Vagina (tissue), 2 donors: ENCODE data around the gene SLC30A2. TPM values are rescaled to one million over a fixed set of nuclear protein-coding genes. Genes with fewer than 3 reads are reported as not detected.

Experiments
- DNase-seq, 2 donors: peaks; one replicate each; pipeline ENCODE4 v3.0.0-alpha.2; 2017; ENCODE audit errors: extremely low spot score in 2 of 2
- H3K27ac ChIP-seq: fragments of 200-600 bp; sonication (generic); one replicate; pipeline ENCODE4 v1.5.1; 2019
- H3K27me3 ChIP-seq: fragments of 200-600 bp; sonication (generic); one replicate; pipeline ENCODE4 v1.5.1; 2019
- H3K36me3 ChIP-seq, 2 donors: fragments of 200-600 bp; sonication (generic); one replicate each; pipeline ENCODE4 v1.5.1; 2017 to 2019
- H3K4me1 ChIP-seq: fragments of 200-600 bp; sonication (generic); one replicate; pipeline ENCODE4 v1.5.1; 2019
- H3K4me3 ChIP-seq, 2 donors: fragments of 200-600 bp; sonication (generic); 1 replicate in 1 of 2; 2 replicates in 1 of 2; pipeline ENCODE4 v1.5.1; 2016 to 2019
- H3K9me3 ChIP-seq: fragments of 200-600 bp; sonication (generic); one replicate; pipeline ENCODE4 v1.5.1; 2019
- POLR2A ChIP-seq, 2 donors: fragments of 450-650 bp; IDR thresholded peaks; one replicate each; pipeline ENCODE4 v1.6.1; 2017; ENCODE audit warnings: antibody characterized with exemption in 2 of 2, mild to moderate bottlenecking in 2 of 2, moderate library complexity in 2 of 2
- POLR2AphosphoS5 ChIP-seq, 2 donors: sonication (generic); formaldehyde crosslinking; IDR thresholded peaks; one replicate each; pipeline ENCODE4 v1.9.0; 2017; ENCODE audit warnings: antibody characterized with exemption in 2 of 2, mild to moderate bottlenecking in 2 of 2, low read depth in 1 of 2; ENCODE audit not compliant: insufficient read depth in 1 of 2
- intact Hi-C: fragments of 100-400 bp; cut with DNase I; formaldehyde crosslinking; loops from one replicate; pipeline ENCODE4 v1.15.1; 2023
- total RNA-seq: library from RNA; depleted of rRNA; stranded (reverse); fragments of >200 nt; gene quantifications from one replicate; pipeline ENCODE4 v1.2.3, GENCODE V29; 2016
- TF ChIP-seq, protein P1 (sequence below), 3 experiments: fragments of 450-650 bp in 2 of 3; fragments of 200-600 bp in 1 of 3; sonication (generic) in 1 of 3; IDR thresholded peaks; one replicate each; pipeline ENCODE4 v1.5.1; 2017 to 2019; ENCODE audit warnings: antibody characterized with exemption in 3 of 3, mild to moderate bottlenecking in 2 of 3, moderate library complexity in 2 of 3

The SLC30A2 gene
- total RNA-seq, 1 donor from 2014 or later: not detected

DNA sequence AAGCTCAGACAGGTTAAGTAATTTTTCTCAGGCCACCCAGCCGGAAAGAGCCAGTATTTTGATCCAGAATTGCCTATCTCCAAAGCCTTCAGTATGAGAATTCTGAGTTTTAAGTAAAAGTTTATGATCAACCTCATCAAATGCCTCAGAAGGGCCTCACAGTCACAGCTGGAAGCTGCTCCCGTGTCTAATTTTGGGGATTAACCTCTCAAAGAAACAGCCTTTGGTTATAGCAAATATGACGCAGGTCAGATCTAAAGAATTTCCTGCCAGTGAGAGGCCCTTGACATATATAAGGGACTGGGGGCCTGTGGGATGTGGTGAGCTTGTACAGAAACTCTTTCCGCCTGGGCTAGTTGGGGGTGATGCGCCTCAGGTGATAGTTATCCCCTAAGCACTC lies 22.1 kb downstream of the SLC30A2 start:
- H3K4me3 ChIP-seq: no peak overlapping the region
- H3K4me1 ChIP-seq: peaks cover 9% of the 10 kb centered on the region
- H3K27ac ChIP-seq: no peak overlapping the region
- H3K27me3 ChIP-seq: no peaks in the 10 kb centered on the region
- TF ChIP-seq POLR2AphosphoS5 (IDR thresholded peaks at IDR 0.05; ENCODE audit: insufficient read depth in 1 of 2, low read depth in 1 of 2): no peak
- no peak for TF ChIP-seq POLR2A (IDR thresholded peaks at IDR 0.05)
- TF ChIP-seq, protein P1, sequence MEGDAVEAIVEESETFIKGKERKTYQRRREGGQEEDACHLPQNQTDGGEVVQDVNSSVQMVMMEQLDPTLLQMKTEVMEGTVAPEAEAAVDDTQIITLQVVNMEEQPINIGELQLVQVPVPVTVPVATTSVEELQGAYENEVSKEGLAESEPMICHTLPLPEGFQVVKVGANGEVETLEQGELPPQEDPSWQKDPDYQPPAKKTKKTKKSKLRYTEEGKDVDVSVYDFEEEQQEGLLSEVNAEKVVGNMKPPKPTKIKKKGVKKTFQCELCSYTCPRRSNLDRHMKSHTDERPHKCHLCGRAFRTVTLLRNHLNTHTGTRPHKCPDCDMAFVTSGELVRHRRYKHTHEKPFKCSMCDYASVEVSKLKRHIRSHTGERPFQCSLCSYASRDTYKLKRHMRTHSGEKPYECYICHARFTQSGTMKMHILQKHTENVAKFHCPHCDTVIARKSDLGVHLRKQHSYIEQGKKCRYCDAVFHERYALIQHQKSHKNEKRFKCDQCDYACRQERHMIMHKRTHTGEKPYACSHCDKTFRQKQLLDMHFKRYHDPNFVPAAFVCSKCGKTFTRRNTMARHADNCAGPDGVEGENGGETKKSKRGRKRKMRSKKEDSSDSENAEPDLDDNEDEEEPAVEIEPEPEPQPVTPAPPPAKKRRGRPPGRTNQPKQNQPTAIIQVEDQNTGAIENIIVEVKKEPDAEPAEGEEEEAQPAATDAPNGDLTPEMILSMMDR (IDR thresholded peaks at IDR 0.05): no peak
- H3K9me3 ChIP-seq: no peaks in the 10 kb centered on the region
- H3K36me3 ChIP-seq: no peaks in the 10 kb centered on the region
- no peak for DNase-seq
- intact Hi-C loops: no loop called here

GRCh38 chr1:26023009-26023408 lies 22.9 kb downstream of the SLC30A2 start:
- H3K36me3 ChIP-seq: no peaks in the 10 kb centered on the region
- H3K9me3 ChIP-seq: no peaks in the 10 kb centered on the region
- H3K4me3 ChIP-seq: no peak overlapping the region
- no peak for DNase-seq
- H3K27ac ChIP-seq: no peak overlapping the region
- H3K4me1 ChIP-seq: peaks cover 9% of the 10 kb centered on the region
- TF ChIP-seq POLR2A (IDR thresholded peaks at IDR 0.05) (no peak), POLR2AphosphoS5 (IDR thresholded peaks at IDR 0.05; ENCODE audit: insufficient read depth in 1 of 2, low read depth in 1 of 2) (no peak)
- TF ChIP-seq, protein P1 (IDR thresholded peaks at IDR 0.05): no peak
- intact Hi-C loops: no loop called here
- H3K27me3 ChIP-seq: no peaks in the 10 kb centered on the region

DNA sequence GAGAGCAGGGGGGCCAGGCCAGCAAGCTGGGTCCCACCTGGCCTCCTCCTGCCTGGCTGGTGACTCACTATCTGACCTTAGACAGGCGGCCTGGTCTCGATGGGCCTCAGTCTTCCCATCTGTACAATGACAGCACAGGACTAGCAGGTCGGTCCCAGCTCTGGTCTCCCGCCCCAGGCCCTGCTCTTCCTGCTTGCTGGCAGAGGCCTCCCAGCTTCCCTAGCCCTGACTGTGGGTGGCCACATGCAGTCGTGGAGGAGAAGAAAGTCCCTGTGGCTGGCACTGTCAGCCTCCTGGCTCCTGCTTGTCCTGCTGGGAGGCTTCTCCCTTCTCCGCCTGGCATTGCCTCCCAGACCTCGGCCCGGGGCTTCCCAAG lies 23.5 kb downstream of the SLC30A2 start:
- DNase-seq: no peak
- TF ChIP-seq POLR2A (IDR thresholded peaks at IDR 0.05) (no peak), POLR2AphosphoS5 (IDR thresholded peaks at IDR 0.05; ENCODE audit: insufficient read depth in 1 of 2, low read depth in 1 of 2) (no peak)
- TF ChIP-seq, protein P1 (IDR thresholded peaks at IDR 0.05): no peak
- H3K36me3 ChIP-seq: no peaks in the 10 kb centered on the region
- no peaks in the 10 kb centered on the region for H3K27me3 ChIP-seq
- H3K4me1 ChIP-seq: peaks cover 9% of the 10 kb centered on the region
- intact Hi-C loops: no loop called here
- H3K27ac ChIP-seq: peak overlapping the region; percentile 7
- no peak overlapping the region for H3K4me3 ChIP-seq
- H3K9me3 ChIP-seq: no peaks in the 10 kb centered on the region

- H3K27me3 ChIP-seq: no peaks in the 10 kb centered on the region
- H3K9me3 ChIP-seq: no peaks in the 10 kb centered on the region
- H3K36me3 ChIP-seq: no peaks in the 10 kb centered on the region
- DNase-seq: no peak
- H3K4me1 ChIP-seq: peaks cover 9% of the 10 kb centered on the region
- peak within 1 kb of the TSS; percentile 7 for H3K27ac ChIP-seq
- peak within 1 kb of the TSS; percentile 27 to 36 for H3K4me3 ChIP-seq
- TF ChIP-seq POLR2A (IDR thresholded peaks at IDR 0.05): no peak
- no peak for TF ChIP-seq POLR2AphosphoS5 (IDR thresholded peaks at IDR 0.05; ENCODE audit: insufficient read depth in 1 of 2, low read depth in 1 of 2)
- TF ChIP-seq, protein P1 (IDR thresholded peaks at IDR 0.05): no peak
- intact Hi-C loops: no loop called here
Measured at GRCh38 chr1:26021647-26022403, 24.1 kb downstream of the SLC30A2 start, which contains the start of gene EXTL1. TSS of gene EXTL1 (plus strand) at chr1:26021775. CDS start at chr1:26022647, 872 bp downstream.
